Smooth muscle cell of bladder (primary cell): ENCODE results near the gene MNT. TPM values are rescaled to one million over a fixed set of nuclear protein-coding genes. Genes with fewer than 3 reads are reported as not detected.

ENCODE experiments used
- total RNA-seq: library from RNA; depleted of rRNA; stranded (reverse); fragments of >200 nt; gene quantifications from 2 replicates; pipeline ENCODE4 v1.2.3, GENCODE V29; 2014

Gene MNT, protein sequence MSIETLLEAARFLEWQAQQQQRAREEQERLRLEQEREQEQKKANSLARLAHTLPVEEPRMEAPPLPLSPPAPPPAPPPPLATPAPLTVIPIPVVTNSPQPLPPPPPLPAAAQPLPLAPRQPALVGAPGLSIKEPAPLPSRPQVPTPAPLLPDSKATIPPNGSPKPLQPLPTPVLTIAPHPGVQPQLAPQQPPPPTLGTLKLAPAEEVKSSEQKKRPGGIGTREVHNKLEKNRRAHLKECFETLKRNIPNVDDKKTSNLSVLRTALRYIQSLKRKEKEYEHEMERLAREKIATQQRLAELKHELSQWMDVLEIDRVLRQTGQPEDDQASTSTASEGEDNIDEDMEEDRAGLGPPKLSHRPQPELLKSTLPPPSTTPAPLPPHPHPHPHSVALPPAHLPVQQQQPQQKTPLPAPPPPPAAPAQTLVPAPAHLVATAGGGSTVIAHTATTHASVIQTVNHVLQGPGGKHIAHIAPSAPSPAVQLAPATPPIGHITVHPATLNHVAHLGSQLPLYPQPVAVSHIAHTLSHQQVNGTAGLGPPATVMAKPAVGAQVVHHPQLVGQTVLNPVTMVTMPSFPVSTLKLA
- 5.0 and 6.9 TPM in 2 replicates for total RNA-seq

DNA sequence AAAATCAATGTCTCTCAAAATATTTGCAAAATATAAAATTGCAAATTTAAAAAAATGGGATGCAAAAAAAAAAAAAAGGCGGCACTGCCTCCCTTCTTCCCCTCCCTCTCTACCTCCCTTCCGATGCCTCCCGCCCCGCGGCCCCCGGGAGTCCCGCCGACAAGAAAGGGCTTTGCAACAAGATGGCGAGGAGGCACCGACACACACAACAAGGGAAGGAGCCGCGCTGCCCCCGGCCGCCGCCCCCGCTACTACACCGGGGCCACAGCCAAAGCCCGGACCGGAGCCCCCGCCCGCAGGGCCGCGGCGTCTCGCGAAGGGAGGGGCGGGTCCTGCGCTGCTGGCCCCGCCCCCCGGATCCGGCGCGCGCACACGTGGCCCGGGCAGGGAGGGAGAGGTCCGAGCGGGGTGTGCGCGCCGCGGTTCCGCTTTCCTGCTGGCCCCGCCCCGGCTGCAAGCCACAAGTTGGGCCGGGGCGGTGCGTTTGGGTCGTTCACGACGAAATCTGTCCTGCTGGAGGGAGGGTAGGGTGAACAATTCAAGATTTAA, at the start of gene MNT:
Gene MNT, minus strand, starts transcription at position 184 of the 549 bp plus-strand sequence. CDS start 348 bp downstream, outside the sequence.

DNA sequence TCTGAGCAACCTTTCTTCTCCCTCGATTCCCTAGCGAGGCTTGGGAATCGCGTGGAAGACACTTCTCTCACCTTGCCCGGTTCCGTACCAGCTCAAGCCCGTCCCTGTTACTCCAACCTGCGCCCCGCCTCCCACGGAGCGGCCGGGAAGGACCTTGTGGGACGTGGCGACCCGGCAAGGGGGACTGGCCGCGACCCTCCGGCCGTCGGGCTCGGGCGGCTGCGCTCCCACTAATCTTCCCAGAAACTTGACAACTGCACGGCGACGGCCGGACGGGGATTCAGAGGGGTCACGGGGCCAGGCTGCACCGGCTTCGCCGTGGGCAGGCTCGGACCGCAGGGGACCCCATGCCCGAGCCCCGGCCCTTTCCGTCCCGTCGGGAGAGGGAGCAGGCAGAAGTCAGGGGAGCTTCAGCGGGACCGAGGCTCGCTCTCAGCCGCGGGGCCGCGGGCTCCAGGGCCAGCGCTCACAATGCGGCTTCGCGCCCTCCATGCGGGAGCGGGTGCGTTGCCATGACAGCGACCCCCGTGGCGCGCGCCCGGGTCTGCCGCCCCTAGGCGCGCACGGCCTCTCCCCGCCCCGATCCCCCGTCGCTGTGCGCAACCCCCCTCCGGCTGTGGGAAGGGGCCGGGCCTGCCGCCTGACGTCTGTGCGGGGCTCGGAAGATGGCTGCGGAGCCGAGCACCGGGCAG, 63.9 kb downstream of the MNT start, which contains the start of gene SGSM2:
Gene SGSM2, plus strand, starts transcription at position 650 of the 692 bp plus-strand sequence. CDS start 188 bp downstream, outside the sequence.

DNA sequence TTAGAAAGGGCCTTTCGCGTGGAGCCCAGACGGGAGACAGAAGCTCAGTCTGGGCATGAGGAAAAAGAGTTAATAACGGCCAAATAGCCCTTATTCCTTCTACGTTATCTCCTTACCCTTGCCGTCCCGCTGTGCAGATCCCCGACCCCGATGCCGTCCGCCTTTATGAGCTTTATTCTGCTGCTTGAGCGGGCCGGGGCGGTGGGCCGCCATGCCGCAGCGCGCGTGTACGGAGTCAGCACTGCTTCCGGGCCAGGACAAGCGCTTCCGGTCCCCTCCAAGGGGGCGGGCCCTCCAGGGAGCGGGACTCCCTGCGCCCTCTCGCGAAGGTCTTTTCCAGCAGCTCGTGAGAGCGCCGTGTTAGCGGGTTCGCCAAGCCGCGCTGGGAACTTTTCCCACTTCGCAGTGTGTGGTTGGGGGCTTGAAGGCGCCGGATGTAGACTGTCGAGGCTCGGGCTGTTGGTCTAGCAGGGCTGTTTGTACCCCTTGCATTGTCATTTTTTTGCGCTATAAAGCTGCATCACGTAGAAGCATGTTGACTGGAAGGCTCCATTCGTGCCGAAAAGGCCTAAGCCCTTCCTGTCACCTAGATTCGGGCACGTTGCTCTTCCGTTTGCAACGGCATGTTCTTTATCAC, 64.5 kb downstream of the MNT start, which contains the start of gene TSR1:
Gene TSR1, minus strand, starts transcription at position 243 of the 637 bp plus-strand sequence. Its CDS starts 30 bp downstream, at position 213.

Other genes with a start within 250 kb of the MNT start
- gene SMG6, start 97.3 kb downstream of the MNT start, total RNA-seq = 22.0 and 26.3 TPM in 2 replicates
- gene SRR, start 97.1 kb downstream of the MNT start, total RNA-seq = 13.8 and 14.7 TPM in 2 replicates
- gene TSR1, start 64.6 kb downstream of the MNT start, total RNA-seq = 37.0 and 56.9 TPM in 2 replicates
- gene SGSM2, start 63.6 kb downstream of the MNT start, total RNA-seq = 32.4 and 34.7 TPM in 2 replicates
- gene METTL16, start 110.8 kb upstream of the MNT start, total RNA-seq = 8.0 and 9.7 TPM in 2 replicates
- 74.0 and 90.0 TPM in 2 replicates for gene PAFAH1B1, start 192.6 kb upstream of the MNT start, total RNA-seq